ENCODE data around the gene CD52. TPM values are rescaled to one million over a fixed set of nuclear protein-coding genes. Genes with fewer than 3 reads are reported as not detected.

Gene CD52
- total RNA-seq, 1 donor from 2014 or later, result 541 TPM

DNA sequence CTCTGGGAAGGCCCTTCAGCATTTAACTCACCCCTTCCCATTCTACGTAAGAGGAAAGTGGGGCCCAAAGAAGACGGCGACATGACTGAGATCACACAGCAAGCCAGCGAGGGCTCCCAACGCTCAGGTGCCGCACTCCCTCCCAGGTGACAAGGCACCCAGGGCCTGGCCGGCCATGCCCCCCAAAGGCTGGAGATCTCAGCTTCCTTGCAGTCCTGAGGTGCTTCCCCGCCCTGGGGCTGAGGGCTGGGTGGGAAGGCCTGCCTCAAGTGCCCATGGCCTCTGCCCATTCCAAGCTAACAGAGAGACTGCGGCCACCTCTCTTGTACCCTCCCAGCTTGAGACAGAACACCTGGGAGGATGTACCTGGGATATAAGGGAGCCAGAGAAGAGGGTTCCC lies 37.2 kb downstream of the CD52 start:
- intact Hi-C loops (cut with DNase I), result no loop called here

DNA sequence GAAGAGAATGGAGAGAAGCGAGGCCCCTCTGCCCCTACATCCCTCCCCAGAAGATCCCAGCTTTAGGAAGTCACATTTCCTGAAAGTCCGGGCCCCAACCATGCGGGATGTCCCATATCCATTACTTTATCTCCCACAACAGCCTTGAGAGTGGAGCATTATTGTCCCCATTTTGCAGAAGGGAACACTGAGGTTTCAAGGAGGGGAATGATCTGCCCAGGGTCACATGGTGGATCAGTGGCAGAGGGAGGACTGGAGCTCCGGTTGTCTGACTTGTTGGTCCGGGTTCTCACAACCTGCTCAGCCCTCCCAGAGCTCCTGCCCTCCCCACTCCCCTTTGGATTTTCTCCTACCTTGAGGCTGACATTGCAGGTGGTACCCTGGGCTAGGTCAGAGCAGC lies 38.3 kb downstream of the CD52 start:
- Histone ChIP-seq H3K9me3 (no peaks in the 10 kb centered on the region), H3K27me3 (ENCODE audit: low read depth) (peaks cover 35% of the 10 kb centered on the region), H3K27ac (no peak overlapping the region), H3K4me3 (no peak overlapping the region), H3K36me3 (no peaks in the 10 kb centered on the region), H3K4me1 (peaks cover 12% of the 10 kb centered on the region)
- intact Hi-C loops (cut with DNase I), result no loop called here
- TF ChIP-seq, protein P1, sequence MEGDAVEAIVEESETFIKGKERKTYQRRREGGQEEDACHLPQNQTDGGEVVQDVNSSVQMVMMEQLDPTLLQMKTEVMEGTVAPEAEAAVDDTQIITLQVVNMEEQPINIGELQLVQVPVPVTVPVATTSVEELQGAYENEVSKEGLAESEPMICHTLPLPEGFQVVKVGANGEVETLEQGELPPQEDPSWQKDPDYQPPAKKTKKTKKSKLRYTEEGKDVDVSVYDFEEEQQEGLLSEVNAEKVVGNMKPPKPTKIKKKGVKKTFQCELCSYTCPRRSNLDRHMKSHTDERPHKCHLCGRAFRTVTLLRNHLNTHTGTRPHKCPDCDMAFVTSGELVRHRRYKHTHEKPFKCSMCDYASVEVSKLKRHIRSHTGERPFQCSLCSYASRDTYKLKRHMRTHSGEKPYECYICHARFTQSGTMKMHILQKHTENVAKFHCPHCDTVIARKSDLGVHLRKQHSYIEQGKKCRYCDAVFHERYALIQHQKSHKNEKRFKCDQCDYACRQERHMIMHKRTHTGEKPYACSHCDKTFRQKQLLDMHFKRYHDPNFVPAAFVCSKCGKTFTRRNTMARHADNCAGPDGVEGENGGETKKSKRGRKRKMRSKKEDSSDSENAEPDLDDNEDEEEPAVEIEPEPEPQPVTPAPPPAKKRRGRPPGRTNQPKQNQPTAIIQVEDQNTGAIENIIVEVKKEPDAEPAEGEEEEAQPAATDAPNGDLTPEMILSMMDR (IDR thresholded peaks at IDR 0.05), result no peak
- ATAC-seq (no peak), DNase-seq (no peak)

More for the DNA sequence above, 37.2 kb downstream of the CD52 start:
- Histone ChIP-seq H3K27ac (no peak overlapping the region), H3K27me3 (ENCODE audit: low read depth) (peaks cover 24% of the 10 kb centered on the region), H3K9me3 (no peaks in the 10 kb centered on the region), H3K4me3 (no peak overlapping the region), H3K4me1 (peaks cover 2% of the 10 kb centered on the region), H3K36me3 (no peaks in the 10 kb centered on the region)
- TF ChIP-seq, protein P1 (IDR thresholded peaks at IDR 0.05), result no peak
- DNase-seq (no peak), ATAC-seq (no peak)

- no peak for DNase-seq
- Histone ChIP-seq H3K4me1 (peaks cover 12% of the 10 kb centered on the region), H3K4me3 (no peak overlapping the region), H3K36me3 (no peaks in the 10 kb centered on the region), H3K27me3 (ENCODE audit: low read depth) (peaks cover 46% of the 10 kb centered on the region), H3K9me3 (no peaks in the 10 kb centered on the region), H3K27ac (no peak overlapping the region)
- intact Hi-C loops (cut with DNase I), result no loop called here
- TF ChIP-seq, protein P1 (IDR thresholded peaks at IDR 0.05), result no peak
- ATAC-seq, result no peak
These were observed 39.4 kb downstream of the CD52 start for GRCh38 chr1:26357121-26357602.

DNA sequence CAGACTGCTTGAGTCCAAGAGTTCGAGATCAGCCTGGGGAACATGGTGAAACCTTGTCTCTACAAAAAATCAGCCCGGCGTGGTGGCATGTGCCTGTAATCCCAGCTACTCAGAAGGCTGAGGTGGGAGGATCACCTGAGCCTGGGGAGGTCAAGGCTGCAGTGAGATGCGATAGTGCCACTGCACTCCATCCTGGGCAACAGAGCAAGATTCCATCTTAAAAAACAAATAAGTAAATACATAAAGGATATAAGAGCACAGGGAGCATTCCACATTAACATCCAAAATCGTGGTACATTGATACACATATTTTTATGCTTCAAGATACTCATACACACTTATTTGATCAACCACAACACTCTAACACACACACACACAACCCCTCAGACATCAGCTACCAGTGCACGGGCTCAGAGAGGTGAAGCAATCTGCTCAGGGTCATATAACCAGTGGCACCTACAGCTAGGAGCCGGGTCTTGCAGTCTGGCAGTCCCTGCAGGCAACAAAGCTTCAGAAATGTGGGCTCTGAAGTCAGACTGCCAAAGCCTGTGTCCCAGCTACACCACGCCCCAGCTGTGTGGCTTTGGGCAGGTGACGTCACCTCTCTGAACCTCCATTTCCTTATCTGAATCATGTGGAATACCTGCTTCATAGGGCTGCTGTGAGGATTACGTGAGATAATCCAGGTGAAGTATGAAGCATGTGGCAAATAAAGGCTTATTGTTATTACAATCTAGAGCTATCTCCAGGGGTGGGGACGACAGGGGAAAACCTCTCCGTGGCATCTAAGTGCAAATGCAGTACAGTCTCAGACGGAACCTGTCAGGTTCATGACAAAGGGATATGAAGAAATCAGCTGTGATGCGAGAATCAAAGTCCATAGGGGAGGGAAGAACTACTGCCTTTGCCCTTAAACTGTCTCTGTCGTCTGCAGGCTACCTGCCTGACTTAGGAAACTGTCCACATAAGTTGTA lies 40.9 kb downstream of the CD52 start:
- H3K36me3 ChIP-seq, result no peaks in the 10 kb centered on the region
- TF ChIP-seq, protein P1 (IDR thresholded peaks at IDR 0.05), result no peak
- H3K4me1 ChIP-seq, result peaks cover 14% of the 10 kb centered on the region
- H3K4me3 ChIP-seq, result no peak overlapping the region
- peaks cover 53% of the 10 kb centered on the region for H3K27me3 ChIP-seq (ENCODE audit: low read depth)
- no peak for DNase-seq
- no peaks in the 10 kb centered on the region for H3K9me3 ChIP-seq
- no peak overlapping the region for H3K27ac ChIP-seq
- intact Hi-C loops (cut with DNase I), result no loop called here
- ATAC-seq, result no peak

- Histone ChIP-seq H3K9me3 (no peaks in the 10 kb centered on the region), H3K4me3 (peak overlapping the region; percentile 36), H3K4me1 (peaks cover 19% of the 10 kb centered on the region), H3K36me3 (no peaks in the 10 kb centered on the region), H3K27ac (no peak overlapping the region), H3K27me3 (ENCODE audit: low read depth) (peaks cover 66% of the 10 kb centered on the region)
- ATAC-seq (peak; percentile 6 to 9), DNase-seq (no peak)
- TF ChIP-seq, protein P1 (IDR thresholded peaks at IDR 0.05), result no peak
- intact Hi-C loops (cut with DNase I), result no loop called here
These were observed 42.4 kb downstream of the CD52 start for GRCh38 chr1:26359981-26360806.
